Measurements from ENCODE around the gene CLMN.
"Not testable (repeated sequence)": the region's sequence is repeated elsewhere in the genome, so short reads cannot be mapped to it uniquely, and the experiment has no call there.

CLMN gene

DNA sequence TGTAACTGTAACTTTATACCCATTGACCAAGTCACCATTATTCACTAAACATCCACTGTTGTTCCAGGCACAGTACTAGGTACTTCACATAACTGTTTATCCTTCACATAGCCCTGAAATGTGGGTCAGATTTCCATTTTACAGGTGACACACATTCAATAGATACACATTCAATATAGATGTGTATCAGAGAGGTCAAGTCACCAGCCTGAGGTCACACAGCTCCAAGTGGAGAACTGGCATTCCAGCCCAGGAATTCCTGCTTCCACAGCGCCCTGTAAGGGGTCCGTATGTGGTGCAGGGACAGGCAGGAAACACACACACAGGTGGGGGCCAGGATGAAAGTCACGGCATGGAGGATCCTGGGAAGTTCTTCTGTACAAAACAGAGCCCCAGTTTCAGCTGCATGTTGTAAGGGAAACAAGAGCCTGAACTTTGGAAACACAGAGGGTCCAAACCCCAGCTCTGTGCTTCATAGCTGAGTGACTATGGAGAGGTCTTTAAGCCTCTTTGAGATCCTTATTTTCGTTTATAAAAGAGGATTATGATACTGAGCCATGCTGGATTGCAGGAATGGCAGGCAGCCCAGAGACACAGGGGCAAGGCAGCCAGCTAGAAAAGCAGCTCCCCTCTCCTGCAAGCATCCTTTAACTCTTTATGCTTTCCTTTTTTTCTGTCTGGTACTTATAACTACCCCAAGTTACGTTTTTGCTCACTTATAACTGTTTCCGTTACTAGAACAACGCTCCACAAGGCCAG, 112.1 kb downstream of the CLMN start:
- TF ChIP-seq, protein P1, sequence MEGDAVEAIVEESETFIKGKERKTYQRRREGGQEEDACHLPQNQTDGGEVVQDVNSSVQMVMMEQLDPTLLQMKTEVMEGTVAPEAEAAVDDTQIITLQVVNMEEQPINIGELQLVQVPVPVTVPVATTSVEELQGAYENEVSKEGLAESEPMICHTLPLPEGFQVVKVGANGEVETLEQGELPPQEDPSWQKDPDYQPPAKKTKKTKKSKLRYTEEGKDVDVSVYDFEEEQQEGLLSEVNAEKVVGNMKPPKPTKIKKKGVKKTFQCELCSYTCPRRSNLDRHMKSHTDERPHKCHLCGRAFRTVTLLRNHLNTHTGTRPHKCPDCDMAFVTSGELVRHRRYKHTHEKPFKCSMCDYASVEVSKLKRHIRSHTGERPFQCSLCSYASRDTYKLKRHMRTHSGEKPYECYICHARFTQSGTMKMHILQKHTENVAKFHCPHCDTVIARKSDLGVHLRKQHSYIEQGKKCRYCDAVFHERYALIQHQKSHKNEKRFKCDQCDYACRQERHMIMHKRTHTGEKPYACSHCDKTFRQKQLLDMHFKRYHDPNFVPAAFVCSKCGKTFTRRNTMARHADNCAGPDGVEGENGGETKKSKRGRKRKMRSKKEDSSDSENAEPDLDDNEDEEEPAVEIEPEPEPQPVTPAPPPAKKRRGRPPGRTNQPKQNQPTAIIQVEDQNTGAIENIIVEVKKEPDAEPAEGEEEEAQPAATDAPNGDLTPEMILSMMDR (IDR thresholded peaks at IDR 0.05; ENCODE audit: low read depth, low read length) = no peak
- in situ Hi-C loops (cut with HindIII; ENCODE audit: low sequenced_read_pairs) = no loop called here
- H3K4me3 ChIP-seq (ENCODE audit: low read depth, low read length) = no peak overlapping the region
- DNase-seq (ENCODE audit: low read depth, low spot score) = no peak

DNA sequence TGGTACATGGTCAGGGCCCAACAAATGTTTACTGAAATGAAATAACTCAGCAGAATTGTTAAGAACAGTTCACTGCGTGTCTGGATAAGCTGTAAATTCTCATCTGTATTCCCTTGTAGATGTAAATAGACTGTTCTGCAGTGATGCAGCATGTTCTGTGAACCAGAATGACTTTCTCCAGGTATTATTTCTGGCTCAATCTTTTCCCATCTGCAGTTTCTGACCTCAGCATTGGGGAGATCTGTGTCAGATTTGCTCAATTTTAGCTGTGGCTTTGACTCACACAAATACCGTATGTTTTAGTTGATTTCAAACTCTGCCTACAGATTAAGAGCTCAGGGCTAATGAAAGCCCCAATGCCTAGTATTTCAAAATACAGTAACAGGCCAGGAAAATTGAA, 113.2 kb downstream of the CLMN start:
- no peak overlapping the region for H3K4me3 ChIP-seq (ENCODE audit: low read depth, low read length)
- no peak for DNase-seq (ENCODE audit: low read depth, low spot score)
- TF ChIP-seq, protein P1 (IDR thresholded peaks at IDR 0.05; ENCODE audit: low read depth, low read length) = no peak
- in situ Hi-C loops (cut with HindIII; ENCODE audit: low sequenced_read_pairs) = no loop called here

DNA sequence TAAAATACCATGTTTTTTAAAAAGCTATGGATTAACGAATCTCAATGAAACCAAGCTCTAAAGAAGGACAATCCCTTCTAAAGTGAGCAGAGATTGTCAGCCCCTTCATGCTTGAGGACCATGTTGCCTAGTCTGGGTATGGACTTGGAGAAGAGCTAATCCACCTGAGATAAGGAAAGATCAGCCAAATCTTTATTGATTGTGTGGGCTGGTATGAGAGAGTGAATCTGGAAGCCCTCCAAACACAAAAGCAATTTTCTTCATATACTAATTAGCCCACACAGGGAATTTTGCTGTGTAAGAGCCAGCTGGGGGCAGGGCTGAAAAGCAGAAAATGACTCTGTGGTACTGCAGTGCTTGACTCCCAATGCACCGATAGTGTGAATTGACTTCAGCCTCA, 115.0 kb downstream of the CLMN start:
- no peak overlapping the region for H3K4me3 ChIP-seq (ENCODE audit: low read depth, low read length)
- no peak for DNase-seq (ENCODE audit: low read depth, low spot score)
- TF ChIP-seq, protein P1 (IDR thresholded peaks at IDR 0.05; ENCODE audit: low read depth, low read length) = no peak
- in situ Hi-C loops (cut with HindIII; ENCODE audit: low sequenced_read_pairs) = no loop called here

DNA sequence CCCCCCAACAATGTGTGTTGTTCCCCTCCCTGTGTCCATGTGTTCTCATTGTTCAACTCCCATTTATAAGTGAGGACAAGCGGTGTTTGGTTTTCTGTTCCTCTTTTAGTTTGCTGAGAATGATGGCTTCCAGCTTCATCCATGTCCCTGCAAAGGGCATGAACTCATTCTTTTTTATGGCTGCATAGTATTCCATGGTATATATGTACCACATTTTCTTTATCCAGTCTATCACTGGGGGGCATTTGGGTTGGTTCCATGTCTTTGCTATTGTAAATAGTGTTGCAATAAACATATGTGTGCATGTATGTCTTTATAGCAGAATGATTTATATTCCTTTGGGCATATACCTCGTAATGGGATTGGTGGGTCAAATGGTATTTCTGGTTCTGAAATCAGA, 118.0 kb downstream of the CLMN start:
- H3K4me3 ChIP-seq (ENCODE audit: low read depth, low read length); DNase-seq (ENCODE audit: low read depth, low spot score); in situ Hi-C loops (cut with HindIII; ENCODE audit: low sequenced_read_pairs): not testable (repeated sequence)

DNA sequence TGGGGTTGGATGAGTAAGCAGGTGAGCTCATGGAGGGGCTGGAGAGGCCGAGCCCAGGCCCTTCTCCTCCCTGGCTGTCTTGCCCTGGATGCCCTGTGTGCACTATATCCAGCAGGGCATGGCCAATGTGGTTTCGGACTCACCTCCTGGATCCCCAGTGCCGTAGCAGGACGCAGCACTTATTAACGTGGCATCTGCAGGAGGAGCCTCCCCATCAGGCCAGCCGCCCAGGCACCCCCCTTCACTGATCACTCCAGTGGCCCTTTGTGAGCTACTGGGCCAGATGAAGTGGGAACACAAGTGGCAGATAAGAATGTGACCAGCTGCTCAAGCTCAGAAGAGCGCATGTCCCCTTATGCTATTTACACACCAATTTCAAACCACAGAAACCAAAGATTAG, 119.3 kb downstream of the CLMN start:
- no peak overlapping the region for H3K4me3 ChIP-seq (ENCODE audit: low read depth, low read length)
- no peak for DNase-seq (ENCODE audit: low read depth, low spot score)
- TF ChIP-seq, protein P1 (IDR thresholded peaks at IDR 0.05; ENCODE audit: low read depth, low read length) = no peak
- in situ Hi-C loops (cut with HindIII; ENCODE audit: low sequenced_read_pairs) = no loop called here

DNA sequence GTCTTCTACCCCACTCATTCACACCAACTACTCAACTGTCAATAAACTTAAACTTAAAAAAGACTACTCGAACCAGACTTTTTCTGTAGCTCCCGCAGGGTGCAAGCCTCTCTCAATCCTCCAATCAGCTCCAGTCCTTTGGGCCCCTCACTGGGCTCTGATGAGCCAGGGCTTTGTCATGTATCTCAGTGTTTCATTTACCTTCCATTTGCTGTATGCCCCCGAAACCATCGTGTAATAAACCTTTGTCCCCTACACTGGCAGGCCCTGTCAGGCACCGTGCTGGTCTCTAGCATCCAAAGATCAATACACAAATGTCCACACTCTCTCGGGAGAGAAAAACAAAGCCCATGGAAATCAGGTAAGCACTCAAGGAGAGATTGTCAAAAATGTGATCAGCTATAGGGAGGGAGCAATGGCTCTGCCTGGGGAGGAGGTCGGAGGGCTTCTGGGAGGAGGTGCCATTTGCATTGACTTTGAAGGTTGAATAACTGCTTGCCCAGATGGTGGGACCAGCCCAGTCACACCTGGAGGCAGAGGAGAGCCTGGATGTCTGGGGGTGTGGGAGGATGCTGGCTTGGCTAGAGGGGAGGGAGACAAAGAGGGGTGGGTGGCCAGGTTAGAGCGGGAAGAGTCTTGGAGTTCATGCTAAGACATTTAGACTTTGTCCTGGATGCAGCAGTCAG, 120.3 kb downstream of the CLMN start:
- in situ Hi-C loops (cut with HindIII; ENCODE audit: low sequenced_read_pairs) = no loop called here
- DNase-seq (ENCODE audit: low read depth, low spot score) = no peak

DNA sequence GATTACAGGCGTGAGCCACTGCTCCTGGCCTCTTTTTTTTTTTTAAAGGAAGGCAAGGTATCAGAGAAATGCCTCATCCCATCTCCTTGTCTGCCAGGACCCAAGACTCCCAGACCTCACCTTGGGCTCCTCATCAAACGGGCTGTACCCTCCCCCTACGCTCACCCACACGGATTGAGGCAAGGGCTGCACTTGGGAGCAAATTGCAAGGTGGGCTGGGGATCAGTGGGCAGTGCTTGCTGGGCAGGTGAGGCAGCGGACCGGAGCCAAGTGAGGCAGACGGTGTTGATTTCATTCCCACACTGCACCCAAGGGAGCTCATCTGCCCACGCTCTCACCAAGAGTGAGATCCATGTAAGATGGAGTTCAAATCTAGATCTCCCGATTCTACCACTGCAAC, 121.4 kb downstream of the CLMN start:
- no peak overlapping the region for H3K4me3 ChIP-seq (ENCODE audit: low read depth, low read length)
- DNase-seq (ENCODE audit: low read depth, low spot score) = no peak
- TF ChIP-seq, protein P1 (IDR thresholded peaks at IDR 0.05; ENCODE audit: low read depth, low read length) = no peak
- in situ Hi-C loops (cut with HindIII; ENCODE audit: low sequenced_read_pairs) = no loop called here

More for the DNA sequence above, 120.3 kb downstream of the CLMN start:
- TF ChIP-seq, protein P1 (IDR thresholded peaks at IDR 0.05; ENCODE audit: low read depth, low read length) = no peak
- H3K4me3 ChIP-seq (ENCODE audit: low read depth, low read length) = no peak overlapping the region

All from astrocyte of the spinal cord (primary cell).